ENCODE measurements around the gene ODF2L. TPM values are rescaled to one million over a fixed set of nuclear protein-coding genes. Genes with fewer than 3 reads are reported as not detected.
"Not testable (repeated sequence)": the region's sequence is repeated elsewhere in the genome, so short reads cannot be mapped to it uniquely, and the experiment has no call there.

The ODF2L gene
- total RNA-seq, 1 donor from 2014 or later = 18.9 TPM

GRCh38 chr1:86375688-86376087 is 20.4 kb downstream of the ODF2L start:
- no peak overlapping the region for H3K4me3 ChIP-seq (ENCODE audit: low read depth, low read length)
- no peak for TF ChIP-seq CTCF (conservative IDR thresholded peaks at IDR 0.05; ENCODE audit: low read depth, low read length)
- DNase-seq (ENCODE audit: low read depth) = no peak

- no peak for TF ChIP-seq CTCF (conservative IDR thresholded peaks at IDR 0.05; ENCODE audit: low read depth, low read length)
- no peak overlapping the region for H3K4me3 ChIP-seq (ENCODE audit: low read depth, low read length)
- no peak for DNase-seq (ENCODE audit: low read depth)
Measured at GRCh38 chr1:86370601-86371022, 25.5 kb downstream of the ODF2L start.

GRCh38 chr1:86365896-86366295 is 30.2 kb downstream of the ODF2L start:
- DNase-seq (ENCODE audit: low read depth) = no peak
- no peak overlapping the region for H3K4me3 ChIP-seq (ENCODE audit: low read depth, low read length)
- no peak for TF ChIP-seq CTCF (conservative IDR thresholded peaks at IDR 0.05; ENCODE audit: low read depth, low read length)

GRCh38 chr1:86362807-86363206 is 33.3 kb downstream of the ODF2L start:
- TF ChIP-seq CTCF (conservative IDR thresholded peaks at IDR 0.05; ENCODE audit: low read depth, low read length) = no peak
- H3K4me3 ChIP-seq (ENCODE audit: low read depth, low read length) = no peak overlapping the region
- DNase-seq (ENCODE audit: low read depth) = no peak

- no peak for TF ChIP-seq CTCF (conservative IDR thresholded peaks at IDR 0.05; ENCODE audit: low read depth, low read length)
- no peak for DNase-seq (ENCODE audit: low read depth)
- no peak overlapping the region for H3K4me3 ChIP-seq (ENCODE audit: low read depth, low read length)
Measured at GRCh38 chr1:86357796-86358195, 38.3 kb downstream of the ODF2L start.

- peak; percentile 23 for TF ChIP-seq CTCF (conservative IDR thresholded peaks at IDR 0.05; ENCODE audit: low read depth, low read length)
- DNase-seq (ENCODE audit: low read depth) = no peak
- H3K4me3 ChIP-seq (ENCODE audit: low read depth, low read length) = no peak overlapping the region
Measured at GRCh38 chr1:86356247-86356646, 39.9 kb downstream of the ODF2L start.

GRCh38 chr1:86352086-86352485 is 44.0 kb downstream of the ODF2L start:
- TF ChIP-seq CTCF (conservative IDR thresholded peaks at IDR 0.05; ENCODE audit: low read depth, low read length) = no peak
- no peak for DNase-seq (ENCODE audit: low read depth)
- H3K4me3 ChIP-seq (ENCODE audit: low read depth, low read length) = no peak overlapping the region

- DNase-seq (ENCODE audit: low read depth); H3K4me3 ChIP-seq (ENCODE audit: low read depth, low read length): not testable (repeated sequence)
Measured at GRCh38 chr1:86350230-86350629, 45.9 kb downstream of the ODF2L start.

Data from epithelial cell of proximal tubule (primary cell).